Nephron progenitor cell (in vitro differentiated cells): ENCODE data around the gene SIRPD.

ENCODE experiments used
- DNase-seq: peaks from one replicate; pipeline ENCODE4 v3.0.0; 2021
- H3K27ac Mint-ChIP-seq: 2 replicates; pipeline ENCODE4 v1.8.0; 2021; ENCODE audit warnings: mild to moderate bottlenecking, moderate library complexity, mixed read lengths
- H3K27me3 Mint-ChIP-seq: 2 replicates; pipeline ENCODE4 v1.8.0; 2021; ENCODE audit warnings: mild to moderate bottlenecking, low read depth, mixed read lengths; ENCODE audit not compliant: poor library complexity
- H3K36me3 Mint-ChIP-seq: 2 replicates; pipeline ENCODE4 v1.8.0; 2021; ENCODE audit warnings: low read depth, mixed read lengths
- H3K4me1 Mint-ChIP-seq: 2 replicates; pipeline ENCODE4 v1.8.0; 2021; ENCODE audit warnings: mixed read lengths
- H3K4me3 Mint-ChIP-seq: 2 replicates; pipeline ENCODE4 v1.8.0; 2021; ENCODE audit warnings: mild to moderate bottlenecking, moderate library complexity, mixed read lengths
- H3K9me3 Mint-ChIP-seq: 2 replicates; pipeline ENCODE4 v1.8.0; 2021; ENCODE audit warnings: mild to moderate bottlenecking, moderate library complexity, mixed read lengths
- TF ChIP-seq, protein P1 (sequence below): fragments of 200-600 bp; sonication (generic); IDR thresholded peaks from 2 replicates; pipeline ENCODE4 v1.5.0; 2021; ENCODE audit warnings: antibody characterized with exemption

The SIRPD gene

GRCh38 chr20:1561350-1561749 lies 3.8 kb upstream of the SIRPD start:
- TF ChIP-seq, protein P1, sequence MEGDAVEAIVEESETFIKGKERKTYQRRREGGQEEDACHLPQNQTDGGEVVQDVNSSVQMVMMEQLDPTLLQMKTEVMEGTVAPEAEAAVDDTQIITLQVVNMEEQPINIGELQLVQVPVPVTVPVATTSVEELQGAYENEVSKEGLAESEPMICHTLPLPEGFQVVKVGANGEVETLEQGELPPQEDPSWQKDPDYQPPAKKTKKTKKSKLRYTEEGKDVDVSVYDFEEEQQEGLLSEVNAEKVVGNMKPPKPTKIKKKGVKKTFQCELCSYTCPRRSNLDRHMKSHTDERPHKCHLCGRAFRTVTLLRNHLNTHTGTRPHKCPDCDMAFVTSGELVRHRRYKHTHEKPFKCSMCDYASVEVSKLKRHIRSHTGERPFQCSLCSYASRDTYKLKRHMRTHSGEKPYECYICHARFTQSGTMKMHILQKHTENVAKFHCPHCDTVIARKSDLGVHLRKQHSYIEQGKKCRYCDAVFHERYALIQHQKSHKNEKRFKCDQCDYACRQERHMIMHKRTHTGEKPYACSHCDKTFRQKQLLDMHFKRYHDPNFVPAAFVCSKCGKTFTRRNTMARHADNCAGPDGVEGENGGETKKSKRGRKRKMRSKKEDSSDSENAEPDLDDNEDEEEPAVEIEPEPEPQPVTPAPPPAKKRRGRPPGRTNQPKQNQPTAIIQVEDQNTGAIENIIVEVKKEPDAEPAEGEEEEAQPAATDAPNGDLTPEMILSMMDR: no peak
- DNase-seq: no peak
- Mint-ChIP-seq H3K27me3 (peaks cover 44% of the 10 kb centered on the region), H3K27ac (no peak overlapping the region), H3K36me3 (no peaks in the 10 kb centered on the region), H3K4me1 (no peaks in the 10 kb centered on the region), H3K9me3 (peaks cover 11% of the 10 kb centered on the region), H3K4me3 (no peak overlapping the region)

GRCh38 chr20:1555952-1556351 lies 1.6 kb downstream of the SIRPD start:
- no peak for DNase-seq
- Mint-ChIP-seq H3K27ac (no peak overlapping the region), H3K36me3 (no peaks in the 10 kb centered on the region), H3K4me1 (no peaks in the 10 kb centered on the region), H3K4me3 (no peak overlapping the region), H3K9me3 (peaks cover 11% of the 10 kb centered on the region), H3K27me3 (peaks cover 22% of the 10 kb centered on the region)
- TF ChIP-seq, protein P1: no peak

DNA sequence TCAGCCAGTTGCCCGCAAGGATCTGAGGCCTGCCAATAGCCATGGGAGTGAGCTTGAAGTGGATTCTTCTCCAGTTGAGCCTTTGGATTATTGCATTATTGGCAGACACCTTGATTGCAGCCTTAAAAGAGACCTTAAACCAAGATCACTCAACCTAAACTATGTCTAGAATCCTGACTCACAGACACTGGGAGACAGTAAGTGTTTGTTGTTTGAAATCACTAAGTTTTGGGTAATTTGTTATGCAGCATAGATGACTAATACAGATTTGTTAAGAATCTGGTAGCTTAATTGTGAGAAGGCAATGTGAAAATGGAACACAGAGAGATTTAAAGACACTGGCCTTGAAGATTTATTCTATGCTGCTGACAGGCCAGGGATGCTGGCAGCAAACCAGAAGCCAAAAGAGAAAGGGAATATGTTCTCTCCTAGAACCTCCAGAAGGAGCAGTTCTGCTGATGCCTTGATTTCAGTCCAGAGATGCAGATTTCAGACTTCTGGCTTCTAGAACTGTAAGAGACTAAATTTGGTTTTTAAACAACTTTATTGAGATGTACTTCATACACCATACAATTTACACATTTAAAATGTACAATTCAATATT lies 17.6 kb downstream of the SIRPD start:
- no peak for DNase-seq
- no peak overlapping the region for H3K27ac Mint-ChIP-seq
- H3K4me1 Mint-ChIP-seq: no peaks in the 10 kb centered on the region
- peaks cover 46% of the 10 kb centered on the region for H3K27me3 Mint-ChIP-seq
- H3K36me3 Mint-ChIP-seq: no peaks in the 10 kb centered on the region
- H3K4me3 Mint-ChIP-seq: no peak overlapping the region
- H3K9me3 Mint-ChIP-seq: no peaks in the 10 kb centered on the region
- TF ChIP-seq, protein P1: no peak

GRCh38 chr20:1538655-1539054 lies 18.9 kb downstream of the SIRPD start:
- no peak overlapping the region for H3K27ac Mint-ChIP-seq
- H3K27me3 Mint-ChIP-seq: peaks cover 35% of the 10 kb centered on the region
- no peaks in the 10 kb centered on the region for H3K9me3 Mint-ChIP-seq
- TF ChIP-seq, protein P1: no peak
- H3K4me3 Mint-ChIP-seq: no peak overlapping the region
- H3K36me3 Mint-ChIP-seq: no peaks in the 10 kb centered on the region
- no peaks in the 10 kb centered on the region for H3K4me1 Mint-ChIP-seq
- DNase-seq: no peak

- no peaks in the 10 kb centered on the region for H3K36me3 Mint-ChIP-seq
- peaks cover 25% of the 10 kb centered on the region for H3K27me3 Mint-ChIP-seq
- H3K27ac Mint-ChIP-seq: no peak overlapping the region
- DNase-seq: no peak
- H3K9me3 Mint-ChIP-seq: no peaks in the 10 kb centered on the region
- H3K4me1 Mint-ChIP-seq: no peaks in the 10 kb centered on the region
- H3K4me3 Mint-ChIP-seq: no peak overlapping the region
- TF ChIP-seq, protein P1: no peak
These were observed 19.8 kb downstream of the SIRPD start for GRCh38 chr20:1537731-1538058.

DNA sequence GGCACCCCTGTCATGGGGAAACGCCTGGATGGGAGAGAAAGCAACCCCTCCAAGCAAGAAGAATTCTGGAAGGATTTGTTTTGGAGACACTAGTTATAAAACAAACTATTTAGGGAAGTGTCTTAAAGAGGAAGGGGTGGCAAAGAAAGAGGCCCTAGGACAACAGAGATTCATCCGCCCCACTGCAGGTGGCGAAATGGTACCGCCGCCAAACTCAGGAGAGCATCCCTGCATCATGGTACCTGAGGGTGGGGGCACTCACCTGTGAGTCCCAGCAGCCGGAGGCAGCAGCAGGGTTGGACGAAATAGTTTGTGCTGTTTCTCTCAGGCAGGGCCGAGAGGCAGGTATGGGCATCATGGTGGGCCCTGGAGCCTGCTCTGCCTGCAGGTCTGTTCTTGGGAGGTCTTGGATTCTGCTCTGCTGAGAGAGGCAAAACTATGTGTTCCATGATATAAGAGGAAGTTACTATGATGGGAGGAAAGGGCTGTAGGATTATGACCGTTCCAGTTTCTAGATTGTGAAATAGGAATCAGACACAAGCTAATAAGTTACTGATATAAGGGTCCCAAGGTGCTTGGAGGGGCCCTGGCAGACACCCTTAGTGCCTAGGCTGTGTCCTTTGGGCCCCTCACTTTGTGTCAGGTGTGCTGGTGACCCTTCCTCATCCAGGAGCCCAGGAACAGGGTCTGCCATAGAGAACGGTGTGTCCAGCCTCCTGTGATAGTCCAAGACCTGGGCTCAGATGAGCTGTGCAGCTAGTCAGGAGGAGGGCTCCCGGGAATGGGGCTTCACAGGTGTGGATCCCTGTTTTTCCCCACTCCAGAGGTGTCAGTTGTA lies 20.4 kb downstream of the SIRPD start:
- no peaks in the 10 kb centered on the region for H3K36me3 Mint-ChIP-seq
- no peak for DNase-seq
- no peak overlapping the region for H3K27ac Mint-ChIP-seq
- peaks cover 19% of the 10 kb centered on the region for H3K27me3 Mint-ChIP-seq
- TF ChIP-seq, protein P1: no peak
- no peaks in the 10 kb centered on the region for H3K9me3 Mint-ChIP-seq
- H3K4me1 Mint-ChIP-seq: no peaks in the 10 kb centered on the region
- H3K4me3 Mint-ChIP-seq: no peak overlapping the region
